K562 (cell line): ENCODE results near the gene TRAF3IP3. TPM values are rescaled to one million over a fixed set of nuclear protein-coding genes. Genes with fewer than 3 reads are reported as not detected.

Source experiments
- ATAC-seq: fragments of 200-7000 bp; cut with Tn5 transposase; 3 replicates; pipeline ENCODE4 v1.9.1; 2020; ENCODE audit warnings: moderate library complexity
- BruUV-seq: library from RNA; stranded (reverse); fragments of 400-500 nt; replicated peaks from 2 replicates; lab custom pipeline; 2021; lab: Mats Ljungman, UMichigan
- CTCF ChIA-PET: fragments of 300-600 bp; formaldehyde crosslinking; extraction: SDS; loops from one replicate; lab custom pipeline; 2021; ENCODE audit warnings: low intra/inter-chr PET ratio; lab: Yijun Ruan, JAX
- POLR2A ChIA-PET: fragments of 300-600, 350-650 bp; sonication (Branson Sonifier 250); formaldehyde crosslinking; extraction: SDS; loops from one replicate; lab custom pipeline; 2021; ENCODE audit warnings: antibody characterized with exemption, inconsistent platforms; lab: Yijun Ruan, JAX
- DNase-seq, 4 experiments: peaks; one replicate each; pipeline versions ENCODE4 v3.0.0 to v3.0.0-alpha.2; 2011 to 2018; ENCODE audit warnings: low spot score in 3 of 4, mixed read lengths in 3 of 4; ENCODE audit errors: extremely low read depth in 1 of 4
- FAIRE-seq: peaks from 2 replicates; lab custom pipeline; 2011; peaks lifted over from hg19 to GRCh38; lab: Jason Lieb, UNC
- H2AFZ ChIP-seq: 2 replicates; pipeline ENCODE4 v1.6.0; 2011; ENCODE audit warnings: low read depth, low read length, control low read depth, inconsistent platforms
- H3K27ac ChIP-seq: fragments of 200-600 bp; 3 replicates; pipeline ENCODE4 v1.8.0; 2011; ENCODE audit warnings: low read depth, mild to moderate bottlenecking, control low read depth, inconsistent platforms, low read length, moderate library complexity, mixed read lengths; ENCODE audit errors: extremely low read depth
- H3K27me3 ChIP-seq, 2 experiments: fragments of 300-600 bp in 1 of 2; 2 replicates in 1 of 2; 3 replicates in 1 of 2; pipeline versions ENCODE4 v1.6.0 to v1.8.0; 2011; ENCODE audit warnings: inconsistent platforms in 2 of 2, low read length in 2 of 2, mild to moderate bottlenecking in 1 of 2, mixed read lengths in 1 of 2, moderate library complexity in 1 of 2; ENCODE audit not compliant: control insufficient read depth in 2 of 2, insufficient read depth in 2 of 2
- H3K36me3 ChIP-seq: fragments of 300-600 bp; 3 replicates; pipeline ENCODE4 v1.8.0; 2011; ENCODE audit warnings: mild to moderate bottlenecking, low read length, inconsistent platforms; ENCODE audit not compliant: control insufficient read depth, insufficient read depth
- H3K4me1 ChIP-seq, 2 experiments: fragments of 200-600 bp in 1 of 2; replicated peaks in 1 of 2; 2 replicates in 1 of 2; 3 replicates in 1 of 2; pipeline versions ENCODE4 v1.5.1 to v1.8.0; 2011; ENCODE audit warnings: inconsistent platforms in 2 of 2, low read length in 2 of 2, mild to moderate bottlenecking in 1 of 2, mixed read lengths in 1 of 2, moderate library complexity in 1 of 2; ENCODE audit not compliant: control insufficient read depth in 2 of 2, insufficient read depth in 2 of 2
- H3K4me2 ChIP-seq: 2 replicates; pipeline ENCODE4 v1.6.1; 2011; ENCODE audit warnings: low read length, control low read depth, inconsistent platforms, mixed read lengths; ENCODE audit not compliant: insufficient read depth
- H3K4me3 ChIP-seq: fragments of 200-600 bp; sonication (generic), shearing (Covaris generic); 2 replicates; pipeline ENCODE4 v1.5.1; 2016; ENCODE audit warnings: control low read depth, inconsistent platforms
- H3K79me2 ChIP-seq: fragments of 200-600 bp; 3 replicates; pipeline ENCODE4 v1.8.0; 2011; ENCODE audit warnings: low read length, inconsistent platforms; ENCODE audit not compliant: control insufficient read depth, insufficient read depth
- H3K9ac ChIP-seq, 2 experiments: 2 replicates each; pipeline versions ENCODE4 v1.6.0 to v1.6.1; 2011; ENCODE audit warnings: low read depth in 2 of 2, low read length in 2 of 2, control low read depth in 1 of 2, inconsistent platforms in 1 of 2, mild to moderate bottlenecking in 1 of 2, mixed read lengths in 1 of 2; ENCODE audit not compliant: insufficient read depth in 1 of 2
- H3K9me1 ChIP-seq: one replicate; pipeline ENCODE4 v1.6.0; 2011; ENCODE audit warnings: inconsistent platforms, mild to moderate bottlenecking, low read length, moderate library complexity; ENCODE audit not compliant: control insufficient read depth, insufficient read depth
- H3K9me3 ChIP-seq: replicated peaks from 2 replicates; pipeline ENCODE4 v1.5.1; 2011; ENCODE audit warnings: low read depth, low read length, inconsistent platforms; ENCODE audit not compliant: control insufficient read depth, insufficient read depth
- H4K20me1 ChIP-seq: replicated peaks from 2 replicates; pipeline ENCODE4 v1.6.1; 2011; ENCODE audit warnings: low read length, inconsistent platforms, mixed read lengths; ENCODE audit not compliant: control insufficient read depth, insufficient read depth
- ARID1B ChIP-seq: fragments of 450-650 bp; IDR thresholded peaks from 2 replicates; pipeline ENCODE4 v1.6.1; 2016; ENCODE audit warnings: antibody characterized with exemption, mild to moderate bottlenecking, inconsistent platforms
- BCL6 ChIP-seq: fragments of 250-450 bp; sonication (Bioruptor Pico); IDR thresholded peaks from 2 replicates; pipeline ENCODE4 v1.4.0; 2020
- CTCFL ChIP-seq: IDR thresholded peaks from 2 replicates; pipeline ENCODE4 v1.6.1; 2011; ENCODE audit warnings: borderline replicate concordance, low read depth, mild to moderate bottlenecking, moderate library complexity, low read length; ENCODE audit not compliant: insufficient read depth, poor library complexity, severe bottlenecking
- FOXJ2 ChIP-seq: fragments of 200-800 bp; sonication (Bioruptor generic); IDR thresholded peaks from 2 replicates; pipeline ENCODE4 v1.6.1; 2016; ENCODE audit warnings: missing genetic modification characterization, missing compliant biosample characterization
- GABPB2 ChIP-seq: fragments of 250-450 bp; sonication (Bioruptor Pico); conservative IDR thresholded peaks from 2 replicates; pipeline ENCODE4 v1.5.1; 2021; ENCODE audit warnings: mild to moderate bottlenecking
- HINFP ChIP-seq: fragments of 450-650 bp; conservative IDR thresholded peaks from 2 replicates; pipeline ENCODE4 v1.6.1; 2016; ENCODE audit warnings: missing genetic modification characterization, low read depth, mild to moderate bottlenecking, control low read depth, missing compliant biosample characterization
- HMGXB4 ChIP-seq: sonication (generic); formaldehyde crosslinking; IDR thresholded peaks from 2 replicates; pipeline ENCODE4 v1.8.1; 2023; ENCODE audit warnings: mild to moderate bottlenecking, missing genetic modification reagents
- KDM4B ChIP-seq, 2 experiments: fragments of 450-650 bp in 1 of 2; sonication (generic) in 1 of 2; IDR thresholded peaks; 2 replicates each; pipeline ENCODE4 v1.6.1; 2016 to 2017; ENCODE audit warnings: borderline replicate concordance in 2 of 2, antibody characterized with exemption in 1 of 2, low read depth in 1 of 2, mild to moderate bottlenecking in 1 of 2
- NCOA1 ChIP-seq: fragments of 450-650 bp; IDR thresholded peaks from 2 replicates; pipeline ENCODE4 v1.6.1; 2016; ENCODE audit warnings: low read depth
- NEUROD1 ChIP-seq: fragments of 150-350 bp; IDR thresholded peaks from 2 replicates; pipeline ENCODE4 v1.6.1; 2014; ENCODE audit warnings: borderline replicate concordance, low read length, low read depth; ENCODE audit not compliant: partially characterized antibody
- PML ChIP-seq: IDR thresholded peaks from 2 replicates; pipeline ENCODE4 v1.6.1; 2012; ENCODE audit warnings: low read length, inconsistent platforms
- POU5F1 ChIP-seq: fragments of 150-350 bp; IDR thresholded peaks from 2 replicates; pipeline ENCODE4 v1.6.1; 2014; ENCODE audit warnings: borderline replicate concordance, low read length, low read depth, mild to moderate bottlenecking; ENCODE audit not compliant: partially characterized antibody
- RBM39 ChIP-seq: fragments of 200-400 bp; formaldehyde crosslinking; optimal IDR thresholded peaks from 2 replicates; pipeline ENCODE3; 2018; ENCODE audit warnings: low read depth, low read length
- VEZF1 ChIP-seq: fragments of 200-800 bp; sonication (Bioruptor generic); IDR thresholded peaks from 2 replicates; pipeline ENCODE4 v1.6.1; 2017; ENCODE audit warnings: missing genetic modification characterization, missing compliant biosample characterization
- WHSC1 ChIP-seq: IDR thresholded peaks from one replicate; pipeline ENCODE4 v1.6.1; 2012; ENCODE audit warnings: low read length, control low read depth, inconsistent platforms
- YY1 ChIP-seq, 3 experiments: IDR thresholded peaks; 2 replicates each; pipeline ENCODE4 v1.6.1; 2011; ENCODE audit warnings: low read length in 2 of 3, mild to moderate bottlenecking in 2 of 3, moderate library complexity in 2 of 3, borderline replicate concordance in 1 of 3, control low read depth in 1 of 3, low read depth in 1 of 3; ENCODE audit not compliant: insufficient read depth in 3 of 3, insufficient replicate concordance in 2 of 3, control insufficient read depth in 1 of 3, insufficient read length in 1 of 3; ENCODE audit errors: extremely low read depth in 1 of 3
- WGBS: fragments of 100-300 bp; shearing (Covaris generic); methylation state at CpG from one replicate; pipeline ENCODE4 v1.1.6; 2016; ENCODE audit warnings: low coverage, mixed read lengths; ENCODE audit not compliant: insufficient coverage; ENCODE audit errors: missing lambda C conversion rate; 5-methylcytosine and 5-hydroxymethylcytosine counted together
- in situ Hi-C: fragments of 300-500 bp; cut with MboI; formaldehyde crosslinking; loops from 4 replicates; pipeline ENCODE4 v1.15.0; 2018; ENCODE audit warnings: inconsistent platforms, mixed read lengths
- intact Hi-C: fragments of 100-400 bp; cut with micrococcal nuclease; formaldehyde crosslinking; loops from 2 replicates; pipeline ENCODE4 v1.14.2; 2022
- polyA plus RNA-seq, 8 experiments: library from polyadenylated mRNA; depleted of rRNA in 4 of 8; stranded (reverse) in 5 of 8; unstranded in 3 of 8; fragments of >200 nt; fragmentation: Nextera tagmentation in 2 of 8; fragmentation: Illumina TruSeq in 1 of 8; extraction: Ambion mirVana in 2 of 8; extraction: Trizol in 1 of 8; gene quantifications; 2 replicates each; pipeline versions ENCODE4 v1.2.1 to v1.2.3, GENCODE V29; 2011 to 2014; ENCODE audit warnings: inconsistent platforms in 1 of 8, missing spikeins in 1 of 8
- total RNA-seq, 7 experiments: library from RNA; depleted of rRNA in 6 of 7; stranded (reverse); fragments of >200 nt in 6 of 7; fragmentation: Illumina TruSeq in 2 of 7; extraction: Trizol in 2 of 7; gene quantifications; 2 replicates each; pipeline versions ENCODE4 v1.2.1 to v1.2.3, GENCODE V29; 2011 to 2021; ENCODE audit warnings: low replicate concordance in 1 of 7

TRAF3IP3 gene
- total and polyA plus RNA-seq, 9 of the 15 experiments (the other 6 are each of a cell fraction or from before 2014, with no cell fraction given): 0.06 to 1.1 (median 0.31) TPM

- intact Hi-C loops: no loop called here
- FAIRE-seq (no peak), ATAC-seq (no peak)
- TF ChIP-seq GABPB2 (CRISPR knock-in tag): no peak
- TF ChIP-seq KDM4B (IDR thresholded peaks at IDR 0.05; ENCODE audit: borderline replicate concordance in 2 of 2, low read depth in 1 of 2): no peak
- no peak for TF ChIP-seq FOXJ2
- no peak for TF ChIP-seq WHSC1
- TF ChIP-seq BCL6: no peak
- no peak for TF ChIP-seq NCOA1
- no peak for TF ChIP-seq RBM39
- no peak for TF ChIP-seq ARID1B
- no peak for TF ChIP-seq NEUROD1
- no peak for TF ChIP-seq POU5F1
- no peak for TF ChIP-seq PML
- TF ChIP-seq HINFP (tag): no peak
- no peak for TF ChIP-seq YY1 (IDR thresholded peaks at IDR 0.05; ENCODE audit: borderline replicate concordance in 1 of 3, control insufficient read depth in 1 of 3, extremely low read depth in 1 of 3, insufficient read depth in 3 of 3, insufficient read length in 1 of 3, insufficient replicate concordance in 2 of 3, low read depth in 1 of 3, low read length in 2 of 3)
- TF ChIP-seq CTCFL: no peak
- TF ChIP-seq HMGXB4 (CRISPR knock-in tag): no peak
- TF ChIP-seq VEZF1 (CRISPR knock-in tag): no peak
These were observed 45.8 kb upstream of the TRAF3IP3 start for GRCh38 chr1:209710093-209710492.

More at GRCh38 chr1:209710093-209710492, 45.8 kb upstream of the TRAF3IP3 start:
- DNase-seq: no peak
- H3K4me3 ChIP-seq: no peak overlapping the region
- no peaks in the 10 kb centered on the region for H3K36me3 ChIP-seq
- no peaks in the 10 kb centered on the region for H4K20me1 ChIP-seq
- ChIA-PET POLR2A (no interaction called here), CTCF (no interaction called here)
- in situ Hi-C loops: no loop called here
- H3K79me2 ChIP-seq: no peaks in the 10 kb centered on the region
- no peak overlapping the region for H2AFZ ChIP-seq
- H3K4me1 ChIP-seq: no peaks in the 10 kb centered on the region
- H3K9me1 ChIP-seq: no peaks in the 10 kb centered on the region
- peaks cover 11 to 15% of the 10 kb centered on the region in 2 experiments; a peak in 3 of 5 replicates for H3K27me3 ChIP-seq
- no TSS peak for BruUV-seq
- no peak overlapping the region for H3K4me2 ChIP-seq
- no peak overlapping the region for H3K27ac ChIP-seq
- no peaks in the 10 kb centered on the region for H3K9me3 ChIP-seq
- no peak overlapping the region for H3K9ac ChIP-seq
- 0% methylated on average over 2 of the region's 2 CpGs for WGBS
